Right hindlimb (tissue), 1 donor: ENCODE results near the gene KCNIP4.

Experiments used
- DNase-seq: peaks from one replicate; pipeline ENCODE4 v3.0.0-alpha.2; 2018

Gene KCNIP4

GRCh38 chr4:21680326-21680898, 268.2 kb downstream of the KCNIP4 start:
- DNase-seq: no peak

- DNase-seq: no peak
Measured at GRCh38 chr4:21678711-21679110, 269.9 kb downstream of the KCNIP4 start.

- no peak for DNase-seq
Measured at GRCh38 chr4:21677173-21677572, 271.4 kb downstream of the KCNIP4 start.

DNA sequence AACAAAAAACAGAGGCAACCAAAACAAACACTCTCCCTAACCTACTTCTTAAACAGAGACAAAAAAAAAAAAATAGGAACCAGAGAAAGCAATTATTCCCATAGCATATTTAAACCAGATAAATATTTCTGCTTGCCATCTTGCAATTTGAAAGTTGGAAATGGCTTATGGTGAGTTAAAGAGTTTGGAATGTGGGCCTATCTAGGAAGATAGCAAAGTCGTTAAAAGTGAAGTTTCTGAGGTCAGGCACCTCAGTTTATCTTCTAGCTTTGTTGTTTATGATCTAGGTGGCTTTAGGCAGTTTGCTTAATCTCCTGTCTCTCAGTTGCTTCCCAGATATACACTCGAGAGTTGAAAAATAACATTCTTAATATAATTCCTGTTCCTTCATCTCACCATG, 284.2 kb downstream of the KCNIP4 start:
- DNase-seq: no peak

DNA sequence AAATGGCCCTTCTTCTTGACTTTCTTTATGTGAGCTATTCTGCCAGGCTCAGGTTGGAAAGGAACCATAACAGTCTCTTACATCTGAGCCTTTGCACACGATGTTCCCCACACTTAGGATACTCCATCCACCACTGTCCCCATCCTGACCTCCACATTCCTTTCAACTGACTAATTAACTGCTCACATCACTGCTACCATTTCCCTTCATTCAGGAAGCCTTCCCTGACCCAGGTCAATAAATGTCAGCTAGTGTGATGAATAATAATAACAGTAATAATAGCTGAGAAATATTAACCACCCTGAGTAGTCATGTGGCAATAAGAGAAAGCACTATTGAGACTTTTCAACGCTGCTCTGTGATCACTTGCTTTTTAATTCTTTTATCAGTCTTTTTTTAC, 291.7 kb downstream of the KCNIP4 start:
- no peak for DNase-seq

DNA sequence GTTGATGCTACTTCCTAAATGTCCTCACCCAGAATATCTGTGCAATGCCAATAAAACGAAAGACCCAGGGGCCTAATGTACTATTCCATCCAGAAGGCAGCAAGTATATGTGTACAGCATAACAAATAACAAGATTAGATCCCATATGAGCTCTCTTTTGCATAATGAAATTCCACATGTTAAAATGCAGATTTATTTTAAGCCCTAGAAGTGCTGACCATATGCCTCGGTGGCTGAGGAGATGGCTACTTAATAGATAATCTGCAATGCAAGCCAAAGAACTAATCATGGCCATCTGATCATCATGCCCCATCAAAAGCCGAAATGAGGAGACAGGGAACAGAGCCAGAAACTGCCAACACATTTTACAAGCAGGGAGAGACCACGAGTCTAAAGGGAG, 293.5 kb downstream of the KCNIP4 start:
- no peak for DNase-seq

- DNase-seq: no peak
Measured at GRCh38 chr4:21652508-21653231, 295.9 kb downstream of the KCNIP4 start.

DNA sequence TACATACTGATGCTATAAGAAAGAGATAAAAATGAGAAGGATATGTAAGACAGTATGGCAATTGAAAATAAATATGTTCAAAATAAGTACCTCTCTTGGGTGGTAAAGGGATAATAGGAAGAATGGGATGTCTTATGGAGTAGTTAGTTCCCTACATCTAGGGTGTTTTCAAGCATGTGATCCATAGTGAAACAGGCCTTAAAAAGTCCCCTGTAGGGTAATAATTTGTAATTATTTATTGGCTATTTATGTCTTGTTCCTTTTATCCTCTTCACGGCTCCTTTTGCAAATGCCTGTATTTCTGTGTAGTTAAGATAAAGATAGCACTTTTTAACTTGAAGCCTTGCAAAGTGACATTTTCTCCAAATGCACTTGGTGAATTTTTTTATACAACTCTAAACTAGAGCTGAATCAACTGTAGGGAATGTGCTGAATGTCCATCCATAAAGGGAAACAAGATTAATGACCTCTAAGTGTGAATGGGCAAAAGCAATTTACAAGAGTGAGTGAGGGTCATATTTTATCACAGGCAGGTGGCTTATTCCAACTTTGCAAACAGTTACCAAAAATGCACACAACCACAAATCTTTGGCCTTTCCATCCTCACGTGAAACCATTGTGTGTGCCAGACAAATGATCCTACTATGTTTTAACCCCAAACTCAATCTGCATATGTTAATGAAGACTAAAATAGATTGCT, 299.0 kb downstream of the KCNIP4 start:
- DNase-seq: no peak

DNA sequence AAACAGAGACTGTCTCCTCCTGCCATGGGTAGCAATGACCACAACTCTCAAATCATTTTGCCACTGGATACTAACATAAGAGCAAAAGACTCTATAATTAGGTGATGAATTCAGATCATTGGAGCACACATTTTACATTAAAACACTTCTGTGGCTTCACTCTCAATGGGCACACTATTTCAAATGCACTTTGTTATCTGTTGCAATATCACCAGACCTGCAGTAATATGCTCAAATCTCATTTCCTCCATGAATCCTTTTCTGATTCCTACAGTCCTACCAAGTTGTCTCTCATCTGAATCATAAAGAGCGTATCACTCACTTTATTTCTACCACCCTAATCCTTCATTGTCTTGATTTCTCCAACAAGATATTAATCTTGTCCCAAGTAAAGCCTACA, 302.8 kb downstream of the KCNIP4 start:
- no peak for DNase-seq

DNA sequence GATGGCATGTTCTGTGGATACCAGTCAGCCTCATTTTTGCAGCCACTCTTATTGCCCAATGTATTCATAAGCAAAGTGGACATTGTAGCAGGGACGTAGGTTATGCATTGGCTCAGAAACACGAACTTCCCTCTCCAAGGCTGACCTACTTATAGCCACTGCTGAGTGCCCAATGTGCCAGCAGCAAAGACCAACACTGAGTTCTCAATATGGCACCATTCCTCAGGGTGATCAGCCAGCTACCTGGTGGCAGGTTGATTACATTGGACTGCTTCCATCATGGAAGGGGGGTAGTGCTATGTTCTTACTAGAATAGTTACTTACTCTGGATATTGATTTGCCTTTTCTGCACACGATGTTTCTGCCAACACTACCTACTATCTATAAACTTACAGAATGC, 306.9 kb downstream of the KCNIP4 start:
- DNase-seq: no peak

GRCh38 chr4:21638171-21638725, 310.3 kb downstream of the KCNIP4 start:
- no peak for DNase-seq

DNA sequence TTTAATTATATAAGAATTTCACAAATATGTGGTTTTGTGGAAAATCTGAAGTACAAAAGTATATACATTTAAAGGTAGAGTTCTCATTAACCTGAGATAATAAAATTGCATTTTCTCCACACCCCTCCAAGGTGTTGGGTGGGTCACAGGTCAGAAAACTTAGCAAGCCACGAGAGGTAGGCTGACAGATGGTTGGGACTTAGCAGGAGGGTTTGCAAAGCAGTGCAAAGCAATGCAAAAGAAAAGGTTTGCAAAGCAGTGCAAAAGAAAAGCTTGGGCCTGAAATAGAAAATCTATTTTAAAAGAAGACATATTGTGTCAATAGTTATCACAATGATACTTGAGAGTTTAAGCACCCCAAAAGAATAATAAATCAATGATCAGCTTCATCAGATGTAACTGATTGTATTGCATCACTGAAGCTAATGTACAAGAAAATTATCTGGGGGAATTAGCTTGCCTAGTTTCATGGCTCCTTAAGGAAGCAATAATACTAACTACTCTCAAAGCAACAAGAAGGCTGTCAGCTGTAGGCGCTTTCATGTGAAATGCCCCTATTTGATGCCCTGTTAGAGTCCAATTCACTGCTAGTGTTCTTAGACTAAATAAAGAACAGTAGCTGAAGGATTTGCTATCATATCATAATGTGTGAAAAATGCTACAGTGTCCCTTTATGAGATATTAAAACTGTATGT, 319.5 kb downstream of the KCNIP4 start:
- DNase-seq: no peak

GRCh38 chr4:21628116-21628670, 320.4 kb downstream of the KCNIP4 start:
- no peak for DNase-seq

GRCh38 chr4:21625447-21625846, 323.1 kb downstream of the KCNIP4 start:
- DNase-seq: no peak

DNA sequence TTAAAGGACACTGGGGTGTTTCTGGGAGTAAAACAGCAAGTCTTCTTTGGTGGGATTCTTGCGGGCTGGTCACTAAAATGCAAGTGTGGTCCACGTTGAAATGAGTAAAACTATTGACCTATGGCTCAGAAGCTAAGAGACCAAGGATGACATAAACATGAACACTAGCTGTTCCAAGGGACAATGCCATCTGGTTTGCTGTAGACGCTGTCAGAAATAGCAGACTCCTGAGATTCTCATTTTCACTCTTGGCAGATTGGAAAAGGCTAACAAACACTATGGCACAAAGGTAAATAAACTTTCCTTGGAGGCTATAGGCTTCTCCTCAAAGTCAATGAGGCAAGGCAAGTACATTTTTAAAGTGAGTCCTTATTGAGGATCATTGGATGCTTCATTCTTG, 343.6 kb downstream of the KCNIP4 start:
- no peak for DNase-seq

- DNase-seq: no peak
Measured at GRCh38 chr4:21596521-21596920, 352.1 kb downstream of the KCNIP4 start.

GRCh38 chr4:21593671-21594001, 354.9 kb downstream of the KCNIP4 start:
- no peak for DNase-seq

GRCh38 chr4:21592970-21593670, 355.5 kb downstream of the KCNIP4 start:
- peak; percentile 37 for DNase-seq

DNA sequence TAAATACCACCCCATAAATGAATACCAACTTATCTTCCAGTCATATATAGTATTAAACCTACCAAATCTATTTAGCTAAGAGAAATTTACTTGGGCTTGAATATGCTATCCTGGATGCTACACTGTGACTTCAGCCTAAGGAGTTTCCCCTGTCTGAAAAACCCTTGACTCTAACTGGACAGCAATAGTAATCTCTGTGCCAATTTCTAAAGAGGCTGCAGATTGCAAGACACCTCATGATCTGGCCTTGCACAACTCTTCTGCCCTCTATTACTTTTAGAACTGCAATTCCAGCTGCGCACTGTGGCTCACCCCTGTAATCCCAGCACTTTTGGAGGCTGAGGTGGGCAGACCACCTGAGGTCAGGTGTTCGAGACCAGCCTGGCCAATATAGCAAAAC, 371.5 kb downstream of the KCNIP4 start:
- no peak for DNase-seq

- DNase-seq: no peak
Measured at GRCh38 chr4:21571100-21571499, 377.5 kb downstream of the KCNIP4 start.

DNA sequence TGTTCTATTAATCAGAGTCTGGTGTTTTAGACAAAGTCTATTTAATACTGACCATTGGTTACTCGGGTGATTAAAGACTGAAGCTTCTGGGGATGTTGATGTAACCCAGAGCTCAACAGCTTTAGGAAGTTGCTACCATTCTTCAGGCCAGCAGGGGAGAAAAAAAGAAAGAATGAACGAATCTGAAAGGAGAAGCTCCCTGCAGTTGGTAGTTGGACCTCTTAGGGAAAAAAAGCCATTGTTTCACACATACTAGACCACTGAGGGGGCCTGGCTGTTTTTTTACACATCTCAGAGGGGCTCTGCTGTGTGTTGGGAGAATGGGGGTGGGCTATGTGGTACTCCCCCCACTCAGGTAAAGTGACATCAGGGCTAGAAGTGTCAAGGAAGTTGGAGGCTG, 378.9 kb downstream of the KCNIP4 start:
- no peak for DNase-seq

DNA sequence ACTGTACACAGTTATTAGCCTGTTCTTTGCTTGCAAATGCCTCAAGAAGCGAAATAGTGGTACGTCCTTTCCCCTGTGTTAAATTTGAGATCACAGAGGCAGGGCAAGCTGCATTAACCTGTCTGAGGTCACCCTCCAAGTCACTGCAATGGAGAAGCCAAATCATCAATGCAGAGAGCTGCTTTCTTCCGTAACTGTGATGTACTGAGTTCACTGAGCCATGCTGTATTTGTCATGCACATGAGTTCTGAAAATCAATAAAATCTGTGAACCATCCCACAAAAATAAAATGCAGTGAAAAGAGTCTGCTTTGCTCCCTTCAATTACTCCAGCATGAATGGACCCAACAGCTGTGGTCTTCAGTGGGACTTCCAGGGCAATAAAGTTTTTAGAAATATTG, 393.5 kb downstream of the KCNIP4 start:
- no peak for DNase-seq

DNA sequence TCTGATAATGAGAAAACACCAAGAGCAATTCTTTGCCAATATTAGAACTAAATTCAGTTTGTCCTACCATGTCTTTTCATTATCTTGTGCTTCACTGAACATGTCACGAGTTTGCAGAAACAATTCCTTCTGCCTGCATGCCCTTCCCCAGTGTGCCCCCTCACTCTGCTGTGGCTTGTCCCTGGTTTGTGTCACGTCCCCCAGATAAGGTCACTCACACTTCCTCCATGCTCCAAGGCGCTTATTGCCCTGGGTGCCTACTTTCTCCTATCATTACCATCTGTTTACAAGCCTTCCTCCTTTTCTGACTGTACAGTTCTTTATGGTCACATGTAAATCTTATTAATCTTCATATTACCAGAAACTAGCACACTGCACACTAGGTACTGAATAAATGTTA, 394.1 kb downstream of the KCNIP4 start:
- DNase-seq: no peak
